AG04450 (cell line): ENCODE data around the gene STX5. TPM values are rescaled to one million over a fixed set of nuclear protein-coding genes. Genes with fewer than 3 reads are reported as not detected.

Source experiments
- CTCF ChIA-PET: fragments of 300-600, 350-600 bp; formaldehyde crosslinking; extraction: SDS; loops from one replicate; lab custom pipeline; 2022; ENCODE audit warnings: antibody characterized with exemption, inconsistent platforms; lab: Charles Lee
- POLR2A ChIA-PET: fragments of 350-600 bp; formaldehyde crosslinking; extraction: SDS; loops from one replicate; lab custom pipeline; 2021; ENCODE audit warnings: antibody characterized with exemption, inconsistent platforms; lab: Yijun Ruan, JAX
- DNase-seq: peaks from one replicate; pipeline ENCODE4 v3.0.0-alpha.2; 2011; ENCODE audit warnings: low read depth, low spot score
- H3K27ac ChIP-seq: one replicate; pipeline ENCODE4 v1.5.1; 2012; ENCODE audit warnings: low read depth, low read length, control low read depth
- H3K27me3 ChIP-seq: one replicate; pipeline ENCODE4 v1.6.0; 2012; ENCODE audit warnings: low read length; ENCODE audit not compliant: control insufficient read depth, insufficient read depth
- H3K4me3 ChIP-seq: 2 replicates; pipeline ENCODE4 v1.5.1; 2011; ENCODE audit warnings: mild to moderate bottlenecking, low read depth, low read length, control low read depth
- H3K9me3 ChIP-seq: 2 replicates; pipeline ENCODE4 v1.5.1; 2012; ENCODE audit warnings: low read length; ENCODE audit not compliant: control insufficient read depth, insufficient read depth
- polyA plus RNA-seq: library from polyadenylated mRNA; depleted of rRNA; stranded (reverse); fragments of >200 nt; gene quantifications from 2 replicates; pipeline ENCODE4 v1.2.3, GENCODE V29; 2011
- TF ChIP-seq, protein P1 (sequence below): IDR thresholded peaks from 2 replicates; pipeline ENCODE4 v1.5.1; 2011; ENCODE audit warnings: low read depth, low read length, control low read depth, inconsistent platforms

The STX5 gene
- polyA plus RNA-seq, 1 experiment = 51.7 TPM

GRCh38 chr11:62786318-62787004 lies 45.4 kb downstream of the STX5 start:
- H3K27me3 ChIP-seq = no peaks in the 10 kb centered on the region
- ChIA-PET POLR2A (interaction anchor here (0.5 to 2.9 kb wide), 18 partner anchors 11 to 1516 kb away, joined by 3 to 23 read pairs (median 6); partner anchors contain the start of genes C11orf98, CSKMT, HNRNPUL2 and SLC3A2), CTCF (interaction anchor here (0.6 to 3.5 kb wide), 42 partner anchors 9 to 1627 kb away, joined by 3 to 40 read pairs (median 6); partner anchors contain the start of genes EEF1G, HNRNPUL2, STX5 and TAF6L)
- TF ChIP-seq, protein P1, sequence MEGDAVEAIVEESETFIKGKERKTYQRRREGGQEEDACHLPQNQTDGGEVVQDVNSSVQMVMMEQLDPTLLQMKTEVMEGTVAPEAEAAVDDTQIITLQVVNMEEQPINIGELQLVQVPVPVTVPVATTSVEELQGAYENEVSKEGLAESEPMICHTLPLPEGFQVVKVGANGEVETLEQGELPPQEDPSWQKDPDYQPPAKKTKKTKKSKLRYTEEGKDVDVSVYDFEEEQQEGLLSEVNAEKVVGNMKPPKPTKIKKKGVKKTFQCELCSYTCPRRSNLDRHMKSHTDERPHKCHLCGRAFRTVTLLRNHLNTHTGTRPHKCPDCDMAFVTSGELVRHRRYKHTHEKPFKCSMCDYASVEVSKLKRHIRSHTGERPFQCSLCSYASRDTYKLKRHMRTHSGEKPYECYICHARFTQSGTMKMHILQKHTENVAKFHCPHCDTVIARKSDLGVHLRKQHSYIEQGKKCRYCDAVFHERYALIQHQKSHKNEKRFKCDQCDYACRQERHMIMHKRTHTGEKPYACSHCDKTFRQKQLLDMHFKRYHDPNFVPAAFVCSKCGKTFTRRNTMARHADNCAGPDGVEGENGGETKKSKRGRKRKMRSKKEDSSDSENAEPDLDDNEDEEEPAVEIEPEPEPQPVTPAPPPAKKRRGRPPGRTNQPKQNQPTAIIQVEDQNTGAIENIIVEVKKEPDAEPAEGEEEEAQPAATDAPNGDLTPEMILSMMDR = peak; percentile 99
- H3K4me3 ChIP-seq = peak overlapping the region; percentile 89
- peak overlapping the region; percentile 61 for H3K27ac ChIP-seq
- peaks cover under 1% of the 10 kb centered on the region; the same call in 1 of the 2 replicates for H3K9me3 ChIP-seq
- no peak for DNase-seq

- ChIA-PET POLR2A (no interaction called here), CTCF (no interaction called here)
- DNase-seq = no peak
- Histone ChIP-seq H3K27me3 (no peaks in the 10 kb centered on the region), H3K27ac (no peak overlapping the region), H3K4me3 (no peak overlapping the region), H3K9me3 (no peaks in the 10 kb centered on the region; the same call in 1 of the 2 replicates)
- TF ChIP-seq, protein P1 = no peak
These were observed 49.1 kb downstream of the STX5 start for GRCh38 chr11:62782753-62783152.

GRCh38 chr11:62778441-62778840 lies 53.4 kb downstream of the STX5 start:
- Histone ChIP-seq H3K27me3 (no peaks in the 10 kb centered on the region), H3K9me3 (no peaks in the 10 kb centered on the region), H3K4me3 (no peak overlapping the region), H3K27ac (no peak overlapping the region)
- TF ChIP-seq, protein P1 = no peak
- ChIA-PET CTCF (no interaction called here), POLR2A (no interaction called here)
- no peak for DNase-seq

DNA sequence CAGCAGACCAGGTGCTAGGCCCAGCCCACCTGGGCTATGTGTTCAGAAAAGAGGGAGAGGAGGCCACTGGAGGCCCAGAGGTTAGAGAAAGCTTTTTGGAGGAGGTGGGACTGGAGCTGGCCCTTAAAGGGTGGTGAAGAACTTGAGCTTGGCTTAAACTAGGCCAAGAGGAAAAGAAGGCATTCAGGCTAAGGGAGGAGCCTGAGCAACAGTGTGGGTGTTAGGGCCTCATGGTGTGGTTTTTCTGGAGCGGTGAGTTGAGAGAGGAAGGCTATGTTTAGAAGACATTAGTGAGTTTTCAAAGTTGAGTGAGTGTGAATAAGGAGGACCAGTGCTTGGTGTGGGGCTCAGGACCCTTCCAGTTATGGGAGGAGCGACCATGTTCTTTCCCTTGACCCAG lies 54.5 kb downstream of the STX5 start:
- DNase-seq = no peak
- POLR2A ChIA-PET = interaction anchor here (0.5 to 0.8 kb wide), 2 partner anchors 64 to 92 kb away, joined by 3 to 5 read pairs; no protein-coding TSS in a partner anchor
- H3K27me3 ChIP-seq = no peaks in the 10 kb centered on the region
- no peak overlapping the region for H3K4me3 ChIP-seq
- H3K27ac ChIP-seq = no peak overlapping the region
- CTCF ChIA-PET = interaction anchor here (1.2 kb wide), 1 partner anchor 9 kb away, joined by 16 read pairs; no protein-coding TSS in a partner anchor
- TF ChIP-seq, protein P1 = no peak
- H3K9me3 ChIP-seq = no peaks in the 10 kb centered on the region

DNA sequence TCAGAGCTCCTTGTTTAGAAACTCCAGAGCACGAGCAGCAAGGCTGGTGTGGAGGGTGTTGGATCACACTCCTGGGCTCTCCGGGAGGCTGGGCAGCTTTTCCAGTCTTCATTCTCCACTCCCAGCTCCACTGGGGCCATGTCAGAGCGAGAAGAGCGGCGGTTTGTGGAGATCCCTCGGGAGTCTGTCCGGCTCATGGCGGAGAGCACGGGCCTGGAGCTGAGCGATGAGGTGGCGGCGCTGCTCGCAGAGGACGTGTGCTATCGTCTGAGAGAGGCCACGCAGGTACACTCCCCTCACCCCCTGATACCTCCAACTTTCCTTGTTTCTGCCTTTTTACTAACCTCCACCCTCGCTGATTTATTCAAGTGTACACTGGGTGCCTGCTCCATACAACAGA lies 56.2 kb downstream of the STX5 start:
- H3K9me3 ChIP-seq = no peaks in the 10 kb centered on the region
- no peak overlapping the region for H3K27ac ChIP-seq
- ChIA-PET POLR2A (interaction anchor here (0.8 to 1.0 kb wide), 2 partner anchors 11 to 111 kb away, joined by 3 to 6 read pairs; partner anchors contain the start of genes C11orf98 and CSKMT), CTCF (interaction anchor here (1.0 to 2.7 kb wide), 2 partner anchors 9 to 10 kb away, joined by 3 to 30 read pairs; no protein-coding TSS in a partner anchor)
- no peak for DNase-seq
- H3K4me3 ChIP-seq = no peak overlapping the region
- H3K27me3 ChIP-seq = no peaks in the 10 kb centered on the region
- TF ChIP-seq, protein P1 = no peak
